GM12864 (cell line): ENCODE results near the gene MSRB3.

Experiments
- DNase-seq: peaks from one replicate; pipeline ENCODE4 v3.0.0-alpha.2; 2011; ENCODE audit warnings: low read depth
- H3K4me3 ChIP-seq: 2 replicates; pipeline ENCODE4 v1.5.1; 2011; ENCODE audit warnings: mild to moderate bottlenecking, low read depth, low read length, control low read depth
- CTCF ChIP-seq: IDR thresholded peaks from 2 replicates; pipeline ENCODE4 v1.5.1; 2011; ENCODE audit warnings: low read depth, mild to moderate bottlenecking, moderate library complexity, low read length, control low read depth, inconsistent platforms; ENCODE audit errors: missing control alignments

Gene MSRB3

GRCh38 chr12:65331456-65331855, 53.0 kb downstream of the MSRB3 start:
- no peak for TF ChIP-seq CTCF
- H3K4me3 ChIP-seq: no peak overlapping the region
- DNase-seq: no peak

GRCh38 chr12:65333649-65334048, 55.2 kb downstream of the MSRB3 start:
- TF ChIP-seq CTCF: no peak
- DNase-seq: no peak
- H3K4me3 ChIP-seq: no peak overlapping the region

GRCh38 chr12:65334521-65334920, 56.0 kb downstream of the MSRB3 start:
- DNase-seq: no peak
- TF ChIP-seq CTCF: no peak
- no peak overlapping the region for H3K4me3 ChIP-seq

- no peak for TF ChIP-seq CTCF
- no peak for DNase-seq
- no peak overlapping the region for H3K4me3 ChIP-seq
Observed at GRCh38 chr12:65335021-65335714, 56.7 kb downstream of the MSRB3 start.

- no peak for TF ChIP-seq CTCF
- no peak overlapping the region for H3K4me3 ChIP-seq
- no peak for DNase-seq
Observed at GRCh38 chr12:65335981-65336380, 57.5 kb downstream of the MSRB3 start.

- no peak for TF ChIP-seq CTCF
- DNase-seq: no peak
- H3K4me3 ChIP-seq: no peak overlapping the region
Observed at GRCh38 chr12:65339161-65339560, 60.7 kb downstream of the MSRB3 start.

GRCh38 chr12:65343230-65343629, 64.7 kb downstream of the MSRB3 start:
- H3K4me3 ChIP-seq: no peak overlapping the region
- TF ChIP-seq CTCF: no peak
- no peak for DNase-seq
